Epithelial cell of proximal tubule (primary cell): ENCODE results near the gene BOC. TPM values are rescaled to one million over a fixed set of nuclear protein-coding genes. Genes with fewer than 3 reads are reported as not detected.

Experiments used
- DNase-seq: peaks from one replicate; pipeline ENCODE4 v3.0.0-alpha.2; 2011; ENCODE audit warnings: low read depth
- H3K4me3 ChIP-seq: 2 replicates; pipeline ENCODE4 v1.5.1; 2011; ENCODE audit warnings: low read depth, mild to moderate bottlenecking, low read length
- total RNA-seq: library from RNA; depleted of rRNA; stranded (reverse); fragments of >200 nt; gene quantifications from 2 replicates; pipeline ENCODE4 v1.2.3, GENCODE V29; 2015
- TF ChIP-seq, protein P1 (sequence below): conservative IDR thresholded peaks from 2 replicates; pipeline ENCODE4 v1.5.1; 2012; ENCODE audit warnings: low read depth, mild to moderate bottlenecking, low read length

Gene BOC
- total RNA-seq, 1 donor from 2014 or later: 3.5 TPM

DNA sequence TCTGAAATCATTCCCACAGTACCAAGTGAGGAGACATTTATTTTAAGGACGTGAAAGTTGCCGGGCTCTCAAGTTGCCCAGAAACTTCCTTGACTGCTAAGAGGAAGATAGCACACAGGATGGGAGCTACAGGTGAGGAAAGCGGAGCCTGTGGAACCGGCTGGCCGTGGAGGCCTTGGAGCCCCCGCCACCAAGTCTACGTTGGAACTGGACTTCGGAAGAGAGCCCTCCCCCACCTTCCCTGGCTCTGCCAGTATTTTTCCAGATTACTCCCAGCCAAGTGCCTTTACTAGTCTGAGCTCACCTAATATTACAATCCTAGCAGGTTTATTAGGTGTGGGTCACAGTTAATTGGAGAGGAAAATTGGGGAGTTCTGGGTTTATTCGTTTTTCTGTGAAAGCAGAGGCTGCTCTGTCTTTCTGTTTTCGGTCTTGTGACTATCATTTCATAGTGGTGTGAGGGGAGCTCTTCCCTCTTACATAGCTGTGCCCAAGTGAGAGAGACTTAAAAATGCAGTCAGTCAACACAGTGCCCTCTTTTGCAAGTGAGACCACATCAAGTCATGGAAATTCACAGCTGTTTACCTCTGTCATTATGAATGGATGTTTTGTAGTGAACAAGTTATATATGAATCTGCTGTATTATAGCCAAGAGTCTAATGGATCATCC lies 6.8 kb downstream of the BOC start:
- TF ChIP-seq, protein P1, sequence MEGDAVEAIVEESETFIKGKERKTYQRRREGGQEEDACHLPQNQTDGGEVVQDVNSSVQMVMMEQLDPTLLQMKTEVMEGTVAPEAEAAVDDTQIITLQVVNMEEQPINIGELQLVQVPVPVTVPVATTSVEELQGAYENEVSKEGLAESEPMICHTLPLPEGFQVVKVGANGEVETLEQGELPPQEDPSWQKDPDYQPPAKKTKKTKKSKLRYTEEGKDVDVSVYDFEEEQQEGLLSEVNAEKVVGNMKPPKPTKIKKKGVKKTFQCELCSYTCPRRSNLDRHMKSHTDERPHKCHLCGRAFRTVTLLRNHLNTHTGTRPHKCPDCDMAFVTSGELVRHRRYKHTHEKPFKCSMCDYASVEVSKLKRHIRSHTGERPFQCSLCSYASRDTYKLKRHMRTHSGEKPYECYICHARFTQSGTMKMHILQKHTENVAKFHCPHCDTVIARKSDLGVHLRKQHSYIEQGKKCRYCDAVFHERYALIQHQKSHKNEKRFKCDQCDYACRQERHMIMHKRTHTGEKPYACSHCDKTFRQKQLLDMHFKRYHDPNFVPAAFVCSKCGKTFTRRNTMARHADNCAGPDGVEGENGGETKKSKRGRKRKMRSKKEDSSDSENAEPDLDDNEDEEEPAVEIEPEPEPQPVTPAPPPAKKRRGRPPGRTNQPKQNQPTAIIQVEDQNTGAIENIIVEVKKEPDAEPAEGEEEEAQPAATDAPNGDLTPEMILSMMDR: no peak
- H3K4me3 ChIP-seq: no peak overlapping the region
- DNase-seq: no peak

DNA sequence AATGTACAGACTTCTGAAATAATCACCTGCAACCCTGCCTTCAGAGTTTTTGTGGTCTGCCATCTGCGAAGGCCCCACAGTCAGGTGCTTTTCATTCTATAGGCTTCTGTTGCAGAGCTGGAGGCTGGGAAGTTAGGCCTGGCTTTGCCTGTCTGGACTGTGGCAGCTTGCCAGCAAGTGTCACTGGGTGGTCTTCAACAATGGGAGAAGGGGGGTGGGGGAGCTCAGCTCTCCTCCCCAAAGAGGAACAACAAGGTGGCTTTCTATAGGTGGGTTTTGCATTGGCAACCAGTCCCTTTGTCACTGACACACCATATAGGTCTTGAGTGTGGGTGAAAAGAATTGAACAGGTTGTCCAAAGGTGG lies 7.3 kb downstream of the BOC start:
- TF ChIP-seq, protein P1: no peak
- no peak for DNase-seq
- no peak overlapping the region for H3K4me3 ChIP-seq

DNA sequence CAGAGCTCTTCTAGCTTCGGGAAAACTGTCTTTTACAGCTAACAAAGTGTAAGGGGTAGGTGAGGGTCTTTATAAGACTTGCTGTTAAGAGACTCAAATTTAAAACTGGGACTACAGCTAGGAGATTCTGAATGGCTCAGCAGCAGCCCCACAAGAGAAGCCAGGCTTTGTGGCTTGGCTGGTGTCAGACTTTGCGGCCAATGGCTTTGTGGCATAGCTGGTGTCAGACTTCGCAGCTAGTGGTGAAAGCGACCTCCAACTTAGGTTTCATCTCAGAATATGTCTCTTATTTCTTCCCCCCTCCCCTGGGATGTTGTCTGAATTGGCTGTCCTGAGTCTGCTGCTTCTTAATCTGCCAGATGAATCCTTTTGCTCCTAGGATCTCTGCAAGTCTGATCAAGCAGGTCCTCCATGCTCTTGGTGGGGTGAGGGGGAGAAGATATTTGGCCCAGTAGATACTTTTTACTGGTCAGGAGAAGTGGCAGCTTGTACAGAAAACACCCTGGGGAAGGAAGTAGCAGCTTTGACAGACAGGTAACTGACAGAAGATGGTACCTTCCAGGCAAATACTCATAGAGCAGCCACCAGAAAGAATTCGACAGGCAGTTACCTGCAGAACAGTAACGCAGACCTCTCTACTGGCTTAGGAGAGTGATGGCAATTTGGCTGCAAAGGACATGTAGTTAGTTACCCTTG lies 8.4 kb downstream of the BOC start:
- TF ChIP-seq, protein P1: no peak
- no peak for DNase-seq
- no peak overlapping the region for H3K4me3 ChIP-seq

DNA sequence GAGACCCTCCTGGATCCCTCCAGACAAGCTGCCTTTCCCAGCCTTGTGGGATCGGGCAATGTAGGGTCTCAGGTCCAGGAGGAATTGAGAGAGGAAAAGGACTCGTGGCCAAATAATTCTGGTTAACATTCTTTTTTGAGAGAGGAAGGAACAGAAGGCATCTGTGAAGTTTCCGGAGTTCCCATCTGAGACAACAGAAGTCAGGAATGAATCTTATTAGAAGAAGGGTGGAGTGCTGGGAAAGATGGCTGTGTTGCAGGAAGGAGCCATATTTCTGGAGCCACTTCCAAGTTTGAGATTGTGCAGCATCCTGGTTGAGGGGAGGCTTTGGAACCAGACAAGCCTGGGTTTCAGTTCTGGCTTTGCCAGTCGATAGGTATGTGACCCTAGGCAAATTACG lies 9.4 kb downstream of the BOC start:
- TF ChIP-seq, protein P1: no peak
- H3K4me3 ChIP-seq: no peak overlapping the region
- DNase-seq: no peak

DNA sequence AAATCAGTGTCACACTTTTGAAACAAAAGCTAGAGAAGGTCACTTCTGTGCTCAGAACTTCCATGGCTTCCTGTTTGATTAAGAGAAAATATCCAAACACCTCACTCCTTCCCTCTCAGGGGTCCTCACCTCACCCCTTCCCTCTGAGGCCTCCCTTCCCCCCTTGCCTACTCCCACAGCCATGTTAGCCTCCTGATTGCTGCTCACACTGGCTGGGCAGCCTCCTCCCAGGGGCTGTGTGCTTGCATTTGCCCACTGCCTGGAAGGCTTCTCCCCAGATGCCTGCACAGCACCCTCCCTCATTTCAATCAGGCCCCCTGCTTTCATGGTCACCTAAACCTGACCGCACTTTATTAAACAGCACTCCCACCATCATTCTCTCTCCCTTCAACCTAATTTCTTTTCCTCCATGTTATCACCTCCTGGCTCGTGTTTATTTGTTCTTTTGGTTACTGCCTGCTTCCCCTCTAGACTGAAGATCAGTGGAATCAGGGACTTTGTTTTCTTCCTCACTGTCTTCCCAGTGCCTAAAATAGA lies 10.4 kb downstream of the BOC start:
- H3K4me3 ChIP-seq: no peak overlapping the region
- DNase-seq: no peak
- TF ChIP-seq, protein P1: no peak

DNA sequence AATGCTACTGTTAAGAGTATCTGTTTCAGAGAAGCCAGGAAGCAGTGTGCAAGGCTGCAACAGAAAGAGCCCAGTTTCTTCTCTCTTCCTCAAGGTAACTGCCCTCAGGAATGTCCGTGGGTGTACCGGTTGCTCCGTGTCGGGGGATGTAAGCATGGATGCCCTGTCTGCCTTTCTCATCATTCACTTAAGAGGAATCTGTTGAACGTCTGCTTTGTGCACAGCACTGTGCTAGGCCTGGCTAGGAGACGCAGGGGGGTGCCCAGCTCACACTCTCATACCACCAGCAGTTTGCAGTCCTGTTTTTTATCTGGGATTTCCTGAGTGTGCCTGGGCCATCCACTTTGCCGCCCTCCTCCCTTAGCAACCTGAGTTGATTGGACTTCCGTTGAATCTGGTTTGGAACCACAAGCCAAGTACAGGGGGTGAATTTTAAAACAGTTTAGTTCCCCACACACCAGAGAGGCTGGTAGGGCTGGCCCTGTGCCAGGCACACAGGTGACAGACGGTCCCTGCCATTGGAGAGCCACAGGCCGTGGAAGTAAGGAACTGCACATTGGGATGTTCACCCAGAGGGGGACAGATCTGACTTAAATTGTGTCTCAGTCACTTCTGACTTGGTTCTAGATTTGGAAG lies 11.2 kb downstream of the BOC start:
- no peak overlapping the region for H3K4me3 ChIP-seq
- TF ChIP-seq, protein P1: no peak
- no peak for DNase-seq
